ENCODE measurements around the gene PTPRT. TPM values are rescaled to one million over a fixed set of nuclear protein-coding genes. Genes with fewer than 3 reads are reported as not detected.

PTPRT gene
- total and polyA plus RNA-seq, 4 donors = 0.14 to 2.8 (median 0.40) TPM

- Histone ChIP-seq H3K4me1 (ENCODE audit: control insufficient read depth in 4 of 4, insufficient read depth in 4 of 4, low read length in 3 of 4) (no peaks in the 10 kb centered on the region), H3K27ac (ENCODE audit: low read depth in 1 of 2, low read length in 2 of 2) (no peak overlapping the region), H3K27me3 (ENCODE audit: control insufficient read depth in 4 of 4, insufficient read depth in 4 of 4, low read length in 3 of 4) (peaks cover 0 to 3% (median 1%) of the 10 kb centered on the region in 4 donors), H3K4me3 (ENCODE audit: low read depth in 1 of 3, low read length in 3 of 3) (no peak overlapping the region), H3K9ac (ENCODE audit: low read depth in 1 of 2, low read length in 2 of 2) (no peak overlapping the region), H3K36me3 (ENCODE audit: control insufficient read depth in 4 of 4, insufficient read depth in 3 of 4, low read depth in 1 of 4, low read length in 3 of 4) (no peaks in the 10 kb centered on the region), H3K9me3 (ENCODE audit: control insufficient read depth in 4 of 4, low read length in 3 of 4) (peaks cover 0 to 3% (median 0%) of the 10 kb centered on the region in 4 donors)
- TF ChIP-seq JUND (IDR thresholded peaks at IDR 0.05) = no peak
- no peak for TF ChIP-seq CTCF (IDR thresholded peaks at IDR 0.05; ENCODE audit: low read depth, low read length, missing input control)
- no peak for TF ChIP-seq RXRA (IDR thresholded peaks at IDR 0.05)
- no peak for TF ChIP-seq FOXA2 (IDR thresholded peaks at IDR 0.05)
- TF ChIP-seq EGR1 (IDR thresholded peaks at IDR 0.05; ENCODE audit: low read depth in 2 of 2) = no peak
- no peak for TF ChIP-seq GABPA (IDR thresholded peaks at IDR 0.05 in 1 of 2, conservative IDR thresholded peaks at IDR 0.05 in 1 of 2)
- TF ChIP-seq MAX (IDR thresholded peaks at IDR 0.05) = no peak
- TF ChIP-seq ATF3 (IDR thresholded peaks at IDR 0.05) = no peak
- TF ChIP-seq HNF4A (conservative IDR thresholded peaks at IDR 0.05) = no peak
- TF ChIP-seq TAF1 (conservative IDR thresholded peaks at IDR 0.05) = no peak
- TF ChIP-seq RAD21 (IDR thresholded peaks at IDR 0.05) = no peak
- WGBS = 55% methylated on average over 4 of the region's 4 CpGs
- DNase-seq (ENCODE audit: low spot score) = no peak
Measured at GRCh38 chr20:42379385-42379784, 810.3 kb downstream of the PTPRT start.

- DNase-seq (ENCODE audit: low spot score) = no peak
- peaks cover 0 to 3% (median 0%) of the 10 kb centered on the region in 4 donors for H3K9me3 ChIP-seq (ENCODE audit: control insufficient read depth in 4 of 4, low read length in 3 of 4)
- H3K4me1 ChIP-seq (ENCODE audit: control insufficient read depth in 4 of 4, insufficient read depth in 4 of 4, low read length in 3 of 4) = no peaks in the 10 kb centered on the region
- 54% methylated on average over 3 of the region's 3 CpGs for WGBS
- no peaks in the 10 kb centered on the region for H3K36me3 ChIP-seq (ENCODE audit: control insufficient read depth in 4 of 4, insufficient read depth in 3 of 4, low read depth in 1 of 4, low read length in 3 of 4)
- TF ChIP-seq RAD21 (IDR thresholded peaks at IDR 0.05) (no peak), REST (IDR thresholded peaks at IDR 0.05) (no peak), MAX (IDR thresholded peaks at IDR 0.05) (no peak), ATF3 (IDR thresholded peaks at IDR 0.05) (no peak), ZBTB33 (IDR thresholded peaks at IDR 0.05) (no peak), CTCF (IDR thresholded peaks at IDR 0.05; ENCODE audit: low read depth, low read length, missing input control) (no peak), RXRA (IDR thresholded peaks at IDR 0.05) (no peak), NR2F2 (IDR thresholded peaks at IDR 0.05) (no peak), SP1 (IDR thresholded peaks at IDR 0.05) (no peak), JUND (IDR thresholded peaks at IDR 0.05) (no peak), FOXA1 (IDR thresholded peaks at IDR 0.05) (no peak)
- peaks cover 0 to 3% (median 1%) of the 10 kb centered on the region in 4 donors for H3K27me3 ChIP-seq (ENCODE audit: control insufficient read depth in 4 of 4, insufficient read depth in 4 of 4, low read length in 3 of 4)
- no peak overlapping the region for H3K27ac ChIP-seq (ENCODE audit: low read depth in 1 of 2, low read length in 2 of 2)
- H3K9ac ChIP-seq (ENCODE audit: low read depth in 1 of 2, low read length in 2 of 2) = no peak overlapping the region
- H3K4me3 ChIP-seq (ENCODE audit: low read depth in 1 of 3, low read length in 3 of 3) = no peak overlapping the region
Measured at GRCh38 chr20:42378826-42379225, 810.9 kb downstream of the PTPRT start.

All from liver (tissue), 9 donors.